HuH-7.5 (cell line): ENCODE results near the gene SLC44A1.

ENCODE experiments used
- DNase-seq: peaks from one replicate; pipeline ENCODE4 v3.0.0; 2011; ENCODE audit warnings: low spot score

The SLC44A1 gene

DNA sequence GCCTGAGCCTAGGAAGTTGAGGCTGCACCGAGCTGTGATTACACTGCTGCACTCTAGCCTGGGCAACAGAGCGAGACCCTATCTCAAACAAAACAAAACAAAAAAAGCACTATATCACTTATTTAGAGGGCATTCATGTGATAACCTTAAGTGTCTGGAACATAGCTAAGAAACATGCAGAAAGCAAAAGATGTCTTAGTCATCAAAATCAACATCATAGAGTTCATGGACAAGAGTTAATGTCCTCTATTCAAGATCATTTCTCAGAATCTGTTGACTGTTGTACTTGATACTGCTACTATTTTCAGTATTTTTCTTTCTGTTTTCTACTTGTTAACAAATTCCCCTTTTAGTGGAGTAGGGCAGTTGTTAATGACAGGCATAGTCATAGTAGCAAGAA, 228.8 kb downstream of the SLC44A1 start:
- no peak for DNase-seq

DNA sequence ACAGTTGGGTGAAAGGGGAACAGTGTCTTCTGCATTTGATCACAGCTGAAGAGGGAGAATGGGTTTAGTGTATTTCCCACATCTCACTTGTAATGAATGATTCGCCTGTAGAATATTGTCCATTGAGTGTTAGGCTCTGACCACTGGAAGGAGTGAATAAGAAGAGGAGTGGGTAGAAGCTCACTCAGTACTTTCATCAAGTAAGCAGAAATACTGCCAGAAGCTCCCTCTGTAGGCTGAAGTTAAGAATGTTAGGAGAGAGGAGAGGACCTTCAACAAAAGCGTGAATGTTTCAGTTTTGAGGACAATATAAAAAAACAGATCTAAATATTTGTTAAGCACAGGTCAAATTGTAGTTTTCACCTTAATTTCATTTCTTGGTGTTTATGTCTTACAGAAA, 230.9 kb downstream of the SLC44A1 start:
- no peak for DNase-seq

DNA sequence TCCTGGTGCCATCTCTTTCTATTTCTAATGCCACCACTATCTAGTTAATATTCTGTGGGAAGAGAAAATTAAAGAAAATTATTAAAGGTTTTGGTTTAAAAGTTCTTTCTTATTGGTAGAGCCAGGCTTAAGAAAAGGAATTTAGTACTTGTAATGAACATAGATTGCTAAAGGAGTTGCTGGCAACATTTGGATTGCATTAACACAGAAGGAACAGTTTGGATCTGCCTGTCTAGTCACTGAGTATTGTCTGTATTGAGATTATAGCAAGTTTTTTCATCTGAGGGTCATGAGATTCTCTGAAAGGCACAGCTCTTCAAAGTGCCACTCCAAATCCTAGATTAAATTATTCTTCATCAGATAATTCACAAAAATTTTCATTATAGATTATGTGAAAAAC, 235.4 kb downstream of the SLC44A1 start:
- no peak for DNase-seq

DNA sequence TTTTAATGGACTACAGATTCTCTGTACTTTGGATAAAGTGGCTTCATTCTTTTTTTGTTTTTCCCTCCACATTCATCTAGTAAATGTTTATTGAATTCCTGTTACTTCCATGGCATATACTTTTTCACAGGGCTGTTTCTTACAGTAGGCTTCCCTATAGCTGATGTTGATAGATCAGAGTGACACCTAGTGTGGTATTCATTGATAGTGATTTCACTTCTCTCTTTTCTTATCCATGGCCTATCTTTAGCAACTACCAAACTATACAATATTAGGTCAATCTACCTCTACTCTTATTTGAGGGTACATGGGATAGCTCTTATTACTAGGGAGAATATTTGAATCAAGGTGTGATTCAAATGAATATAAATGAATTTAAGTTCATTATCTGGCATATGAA, 239.2 kb downstream of the SLC44A1 start:
- DNase-seq: no peak

DNA sequence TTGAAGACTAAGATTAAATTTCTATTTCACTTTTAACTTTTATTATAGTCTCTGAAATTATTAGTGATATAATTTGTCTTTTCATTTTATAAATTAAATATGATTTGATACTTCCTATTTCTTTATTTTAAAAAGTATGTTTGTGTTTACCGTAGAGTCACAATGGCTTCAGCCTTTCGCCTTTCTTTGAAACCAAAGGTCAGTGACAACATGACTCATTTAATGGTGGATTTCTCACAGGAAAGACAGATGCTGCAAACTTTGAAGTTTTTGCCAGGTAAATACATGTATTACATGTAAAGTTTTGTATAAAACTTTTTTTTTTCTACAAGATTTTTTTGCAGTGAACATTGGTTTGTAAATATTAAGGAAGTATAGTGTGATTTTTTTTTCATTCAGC, 239.8 kb downstream of the SLC44A1 start:
- DNase-seq: no peak

DNA sequence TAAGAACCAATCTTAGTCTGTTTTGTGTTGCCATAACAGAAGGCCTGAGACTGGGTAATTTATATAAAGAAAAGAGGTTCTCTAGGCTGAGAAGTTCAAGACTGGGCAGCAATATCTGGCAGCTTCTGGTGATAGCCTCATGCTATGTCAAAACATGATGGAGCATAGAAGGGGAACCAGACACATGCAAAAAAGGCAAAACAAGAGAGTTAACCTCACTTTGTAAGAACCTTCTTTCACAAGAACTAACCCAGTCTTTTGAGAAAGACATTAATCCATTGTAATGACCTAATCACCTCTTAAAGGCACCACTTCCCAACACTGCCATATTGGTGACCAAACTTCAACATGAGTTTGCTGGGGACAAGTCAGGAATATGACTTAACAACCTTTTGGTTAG, 240.7 kb downstream of the SLC44A1 start:
- no peak for DNase-seq
